Neural cell (in vitro differentiated cells): ENCODE measurements around the gene KYNU. TPM values are rescaled to one million over a fixed set of nuclear protein-coding genes. Genes with fewer than 3 reads are reported as not detected.

Source experiments
- H2AFZ ChIP-seq: fragments of 200-600, 300-800 bp; sonication (generic), shearing (Covaris generic); 2 replicates; pipeline ENCODE4 v1.6.0; 2014; ENCODE audit warnings: low read depth, mild to moderate bottlenecking, antibody characterized with exemption, low read length, moderate library complexity
- H3F3A ChIP-seq: fragments of 200-600 bp; shearing (Covaris generic); 2 replicates; pipeline ENCODE4 v1.6.1; 2016; ENCODE audit warnings: mild to moderate bottlenecking, moderate library complexity, mixed read lengths, antibody characterized with exemption, low read length; ENCODE audit not compliant: insufficient read depth, poor library complexity, severe bottlenecking
- H3K27ac ChIP-seq: fragments of 200-600, 300-800 bp; sonication (generic), shearing (Covaris generic); 2 replicates; pipeline ENCODE4 v1.5.1; 2014; ENCODE audit warnings: mild to moderate bottlenecking, low read length, moderate library complexity
- H3K27me3 ChIP-seq: fragments of 300-800, 200-600 bp; sonication (generic), shearing (Covaris generic); 2 replicates; pipeline ENCODE4 v1.6.0; 2014; ENCODE audit warnings: mild to moderate bottlenecking, low read depth, low read length, moderate library complexity; ENCODE audit not compliant: insufficient read depth
- H3K36me3 ChIP-seq: fragments of 300-800, 200-600 bp; sonication (generic), shearing (Covaris generic); 2 replicates; pipeline ENCODE4 v1.5.1; 2014; ENCODE audit warnings: mild to moderate bottlenecking, antibody characterized with exemption, low read length, moderate library complexity; ENCODE audit not compliant: insufficient read depth
- H3K4me2 ChIP-seq: fragments of 300-800, 200-600 bp; sonication (generic), shearing (Covaris generic); 2 replicates; pipeline ENCODE4 v1.6.0; 2014; ENCODE audit warnings: mild to moderate bottlenecking, low read length
- H3K4me3 ChIP-seq: fragments of 300-800, 200-600 bp; sonication (generic), shearing (Covaris generic); 2 replicates; pipeline ENCODE4 v1.5.1; 2014; ENCODE audit warnings: mild to moderate bottlenecking, low read length, moderate library complexity
- H3K79me2 ChIP-seq: fragments of 200-600 bp; shearing (Covaris generic); replicated peaks from 2 replicates; pipeline ENCODE4 v1.6.0; 2014; ENCODE audit warnings: mild to moderate bottlenecking, low read length, moderate library complexity; ENCODE audit not compliant: insufficient read depth
- H3K9ac ChIP-seq: fragments of 300-800, 200-600 bp; sonication (generic), shearing (Covaris generic); 2 replicates; pipeline ENCODE4 v1.6.1; 2016; ENCODE audit warnings: mild to moderate bottlenecking, low read length, mixed read lengths
- H3K9me2 ChIP-seq: fragments of 200-600 bp; shearing (Covaris generic); 2 replicates; pipeline ENCODE4 v1.6.1; 2016; ENCODE audit warnings: mild to moderate bottlenecking, low read length, mixed read lengths; ENCODE audit not compliant: insufficient read depth
- H3K9me3 ChIP-seq: fragments of 200-600, 300-800 bp; sonication (generic), shearing (Covaris generic); 2 replicates; pipeline ENCODE4 v1.6.1; 2016; ENCODE audit warnings: mild to moderate bottlenecking, mixed run types, low read length, moderate library complexity, mixed read lengths
- H4K20me1 ChIP-seq: fragments of 200-600 bp; shearing (Covaris generic); 2 replicates; pipeline ENCODE4 v1.6.1; 2016; ENCODE audit warnings: mild to moderate bottlenecking, mixed run types; ENCODE audit not compliant: insufficient read depth
- CTCF ChIP-seq: fragments of 450-650 bp; IDR thresholded peaks from 2 replicates; pipeline ENCODE4 v1.5.1; 2014; ENCODE audit warnings: antibody characterized with exemption, mild to moderate bottlenecking, moderate library complexity; ENCODE audit not compliant: poor library complexity, severe bottlenecking
- EP300 ChIP-seq: fragments of 450-650 bp; conservative IDR thresholded peaks from 2 replicates; pipeline ENCODE4 v1.6.1; 2014; ENCODE audit warnings: antibody characterized with exemption, mild to moderate bottlenecking, moderate library complexity; ENCODE audit not compliant: poor library complexity, severe bottlenecking
- EZH2 ChIP-seq: fragments of 200-600, 300-800 bp; shearing (Covaris generic), sonication (generic); IDR thresholded peaks from 2 replicates; pipeline ENCODE4 v1.6.1; 2014; ENCODE audit warnings: antibody characterized with exemption, low read length, borderline replicate concordance, mild to moderate bottlenecking; ENCODE audit not compliant: insufficient read depth, poor library complexity, severe bottlenecking
- MXI1 ChIP-seq: fragments of 450-650 bp; conservative IDR thresholded peaks from 2 replicates; pipeline ENCODE4 v1.6.1; 2014; ENCODE audit warnings: antibody characterized with exemption, mild to moderate bottlenecking; ENCODE audit not compliant: poor library complexity, severe bottlenecking
- POLR2AphosphoS5 ChIP-seq: IDR thresholded peaks from 2 replicates; pipeline ENCODE4 v1.6.1; 2012
- RAD21 ChIP-seq: fragments of 450-650 bp; conservative IDR thresholded peaks from 2 replicates; pipeline ENCODE4 v1.6.1; 2014; ENCODE audit warnings: antibody characterized with exemption, mild to moderate bottlenecking, moderate library complexity
- REST ChIP-seq: IDR thresholded peaks from 2 replicates; pipeline ENCODE4 v1.6.1; 2012; ENCODE audit warnings: borderline replicate concordance
- SMC3 ChIP-seq: fragments of 450-650 bp; conservative IDR thresholded peaks from 2 replicates; pipeline ENCODE4 v1.6.1; 2014; ENCODE audit warnings: antibody characterized with exemption, mild to moderate bottlenecking, moderate library complexity; ENCODE audit not compliant: poor library complexity
- TAF1 ChIP-seq: IDR thresholded peaks from 2 replicates; pipeline ENCODE4 v1.6.1; 2012; ENCODE audit warnings: low read depth
- polyA plus RNA-seq: library from polyadenylated mRNA; depleted of rRNA; stranded (reverse); fragments of >200 nt; gene quantifications from 2 replicates; pipeline ENCODE4 v1.2.3, GENCODE V29; 2014

Gene KYNU
- polyA plus RNA-seq, 1 donor from 2014 or later, result 0.25 TPM

DNA sequence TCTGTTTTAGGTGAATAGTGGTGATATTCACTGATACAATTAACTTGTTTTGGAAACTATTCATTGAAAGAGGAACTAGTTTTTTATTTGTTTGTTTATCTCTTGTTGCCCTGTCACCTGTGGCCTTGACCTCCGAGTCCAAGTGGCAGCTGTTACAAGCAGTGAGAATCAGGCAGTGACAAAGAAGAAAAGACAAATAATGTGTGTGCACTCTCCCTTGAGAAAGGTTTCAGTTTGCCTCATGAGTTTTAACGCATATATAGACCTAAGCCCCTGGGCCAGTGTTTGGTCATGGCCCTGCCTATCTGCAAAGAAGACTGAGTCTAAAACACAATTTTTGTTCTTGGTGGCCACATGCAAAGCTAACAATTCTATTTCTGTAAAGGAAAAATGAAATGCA lies 15.3 kb downstream of the KYNU start:
- H3K9ac ChIP-seq, result no peak overlapping the region
- H3K79me2 ChIP-seq, result no peaks in the 10 kb centered on the region
- H3K9me3 ChIP-seq, result no peaks in the 10 kb centered on the region
- H3K4me3 ChIP-seq, result no peak overlapping the region
- peak overlapping the region; percentile 3 for H3K4me2 ChIP-seq
- TF ChIP-seq EP300, result no peak
- no peak for TF ChIP-seq MXI1
- TF ChIP-seq EZH2, result no peak
- TF ChIP-seq RAD21, result no peak
- TF ChIP-seq TAF1, result no peak
- no peak for TF ChIP-seq CTCF
- no peak for TF ChIP-seq POLR2AphosphoS5
- TF ChIP-seq REST, result no peak
- no peak for TF ChIP-seq SMC3
- no peaks in the 10 kb centered on the region for H4K20me1 ChIP-seq
- no peaks in the 10 kb centered on the region for H3K27me3 ChIP-seq
- peak overlapping the region; percentile 42 for H3K27ac ChIP-seq
- no peak overlapping the region for H2AFZ ChIP-seq
- no peaks in the 10 kb centered on the region for H3F3A ChIP-seq
- H3K9me2 ChIP-seq, result no peaks in the 10 kb centered on the region
- no peaks in the 10 kb centered on the region for H3K36me3 ChIP-seq

DNA sequence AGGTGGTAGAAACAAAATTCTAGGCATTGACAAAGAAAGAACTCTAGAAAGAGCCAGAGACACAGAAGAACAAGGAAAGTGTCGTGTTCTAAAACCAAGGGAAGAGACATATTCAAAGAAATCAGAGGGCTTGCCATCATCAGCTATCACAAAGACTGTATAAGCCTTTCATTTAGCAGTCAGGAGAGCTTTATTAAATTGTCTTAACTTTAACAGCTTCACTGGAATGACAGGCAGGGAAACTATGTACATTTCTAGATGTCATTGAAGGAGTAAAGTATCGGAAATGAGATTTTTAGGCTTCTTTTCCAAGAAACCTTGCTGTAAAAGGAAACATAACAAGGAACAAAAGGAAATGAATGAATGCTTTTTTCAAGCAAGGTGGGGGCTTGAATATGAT lies 15.8 kb downstream of the KYNU start:
- Histone ChIP-seq H3K9ac (no peak overlapping the region), H3F3A (no peaks in the 10 kb centered on the region), H3K79me2 (no peaks in the 10 kb centered on the region), H3K9me2 (no peaks in the 10 kb centered on the region), H3K27ac (peak overlapping the region; percentile 42), H3K27me3 (no peaks in the 10 kb centered on the region), H4K20me1 (no peaks in the 10 kb centered on the region), H3K9me3 (no peaks in the 10 kb centered on the region), H3K36me3 (no peaks in the 10 kb centered on the region), H2AFZ (no peak overlapping the region), H3K4me3 (no peak overlapping the region), H3K4me2 (no peak overlapping the region)
- no peak for TF ChIP-seq CTCF
- TF ChIP-seq EP300, result peak; percentile 93
- peak; percentile 70 for TF ChIP-seq POLR2AphosphoS5
- TF ChIP-seq SMC3, result no peak
- no peak for TF ChIP-seq MXI1
- peak; percentile 75 for TF ChIP-seq REST
- no peak for TF ChIP-seq EZH2
- TF ChIP-seq RAD21, result no peak
